SK-MEL-5 (cell line): ENCODE results near the gene INTS14. TPM values are rescaled to one million over a fixed set of nuclear protein-coding genes. Genes with fewer than 3 reads are reported as not detected.

ENCODE experiments used
- DNase-seq: peaks from one replicate; pipeline ENCODE4 v3.0.0-alpha.2; 2016; ENCODE audit warnings: low read depth, low spot score
- in situ Hi-C: cut with HindIII; loops from 2 replicates; pipeline ENCODE4 v1.10.0; 2016; ENCODE audit warnings: low sequenced_read_pairs, high pct_unique_total_duplicates, low pct_unique_long_range_greater_than_20kb
- polyA plus RNA-seq, 2 experiments: library from polyadenylated mRNA; depleted of rRNA; stranded (reverse); fragments of >200 nt; gene quantifications; 2 replicates each; pipeline ENCODE4 v1.2.3, GENCODE V29; 2015
- total RNA-seq: library from RNA; depleted of rRNA; stranded (reverse); fragments of >200 nt; shearing (Covaris generic); gene quantifications from 2 replicates; pipeline ENCODE4 v1.2.3, GENCODE V29; 2014; rRNA removed

INTS14 gene
- 24.7 and 27.3 TPM in 2 replicates for total RNA-seq
- polyA plus RNA-seq (2015; cell fraction: cytosol; rRNA removed) = 40.9 and 44.8 TPM in 2 replicates
- polyA plus RNA-seq (2015; cell fraction: nucleus; rRNA removed) = 74.6 and 78.7 TPM in 2 replicates

GRCh38 chr15:65610871-65611718 lies at the start of gene INTS14:
INTS14 (minus strand) TSS chr15:65611131; CDS start chr15:65607380, 3,751 bp downstream.
- in situ Hi-C loops = no loop called here
- peak; percentile 94 for DNase-seq

GRCh38 chr15:65659502-65660052 lies 48.6 kb upstream of the INTS14 start:
- in situ Hi-C loops = no loop called here
- no peak for DNase-seq

GRCh38 chr15:65655457-65655856 lies 44.5 kb upstream of the INTS14 start:
- in situ Hi-C loops = no loop called here
- DNase-seq = no peak

DNA sequence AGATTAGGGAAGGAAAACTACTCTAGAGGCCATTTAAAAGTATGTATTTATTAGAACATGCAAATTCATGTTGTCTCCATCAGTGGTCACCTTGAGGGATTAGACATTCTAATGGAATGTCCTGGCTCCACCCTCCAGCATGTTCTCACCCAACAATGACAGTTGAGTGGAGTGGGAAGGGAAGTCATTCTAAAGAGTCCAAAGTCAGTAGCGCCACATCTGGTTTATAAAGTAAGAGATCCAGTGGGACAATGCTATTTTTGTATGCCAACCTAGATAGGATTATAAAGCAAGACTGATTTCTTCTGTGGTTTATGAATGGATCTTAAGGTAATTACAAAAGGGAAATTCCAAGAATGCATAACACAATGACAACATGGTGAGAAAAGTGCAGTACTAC lies 44.1 kb upstream of the INTS14 start:
- in situ Hi-C loops = no loop called here
- DNase-seq = no peak

DNA sequence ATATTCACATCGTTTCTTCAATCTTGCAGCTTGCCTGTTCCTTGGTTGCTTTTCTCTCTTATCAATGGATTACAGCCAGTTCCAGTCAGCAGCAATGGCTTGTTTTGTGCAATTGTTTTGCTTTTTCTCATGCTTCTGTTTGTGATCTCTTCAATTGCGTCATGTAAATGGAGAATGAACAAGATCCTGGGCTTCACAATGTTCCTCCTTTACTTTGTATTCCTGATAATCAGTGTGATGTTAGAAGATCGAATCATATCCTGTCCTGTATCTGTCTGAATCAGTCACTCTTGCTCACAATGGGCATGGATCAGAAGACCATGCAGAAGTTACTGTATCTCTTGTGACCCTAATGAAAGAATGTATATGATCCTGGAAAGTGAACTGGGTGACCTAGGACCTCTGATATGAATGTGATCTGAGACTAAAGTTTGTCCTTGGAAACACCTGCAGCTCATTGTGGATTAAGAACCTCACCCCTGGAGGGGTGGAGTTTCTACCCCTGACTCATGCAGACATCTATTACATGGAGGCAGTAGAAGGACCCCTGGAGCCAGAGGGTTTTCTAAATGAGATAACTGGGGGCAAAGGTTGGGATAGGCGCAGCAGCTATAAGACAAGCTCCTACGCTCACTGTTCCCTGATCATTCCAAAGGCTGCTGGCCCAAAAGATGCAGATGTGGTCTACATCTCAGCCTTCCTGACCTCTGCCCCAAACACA lies 43.0 kb upstream of the INTS14 start:
- in situ Hi-C loops = no loop called here
- DNase-seq = no peak

- in situ Hi-C loops = no loop called here
- DNase-seq = no peak
Observed at GRCh38 chr15:65653341-65653740, 42.4 kb upstream of the INTS14 start.

DNA sequence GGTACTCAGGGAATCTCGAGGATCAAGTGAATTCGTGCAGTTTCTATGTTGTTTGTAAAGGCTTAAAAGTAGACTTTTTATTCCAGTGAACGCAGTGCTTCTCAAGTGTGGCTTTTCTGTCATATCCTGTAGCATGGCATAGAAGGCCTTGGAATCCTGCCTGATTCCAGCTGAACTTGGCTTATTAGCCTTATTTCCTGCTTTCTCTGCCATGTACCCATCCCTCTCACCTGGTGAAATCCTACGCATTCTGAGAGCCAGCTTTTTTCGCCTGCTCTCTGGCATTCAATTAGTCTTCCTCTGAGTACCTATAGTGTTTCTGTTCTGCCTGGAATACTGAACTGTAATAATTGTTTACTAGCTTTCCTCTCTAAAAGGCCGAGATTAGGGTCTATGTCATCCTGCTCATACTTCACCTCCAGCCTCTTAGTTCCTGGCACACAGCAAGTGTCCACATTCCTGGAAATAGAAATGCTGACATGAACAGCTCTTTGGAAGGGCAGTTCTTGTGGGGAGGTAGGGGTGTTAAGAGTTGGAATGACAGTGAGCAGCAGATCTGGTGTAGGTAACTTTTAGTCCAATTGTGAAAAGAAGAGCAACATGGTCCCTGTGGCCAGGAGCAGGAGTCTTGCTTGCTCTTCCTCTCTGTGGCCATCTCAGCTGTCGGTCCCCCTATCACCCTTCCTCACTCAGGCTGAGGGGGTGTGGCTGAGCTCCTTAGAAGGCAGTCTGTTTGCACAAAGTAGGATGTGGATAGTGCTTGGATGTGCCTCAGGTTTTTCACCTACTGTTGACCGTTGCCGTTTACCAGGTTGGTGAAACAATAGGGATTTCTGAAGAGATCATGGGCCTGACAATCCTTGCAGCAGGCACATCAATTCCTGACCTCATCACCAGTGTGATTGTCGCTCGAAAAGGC lies 41.2 kb upstream of the INTS14 start:
- in situ Hi-C loops = no loop called here

GRCh38 chr15:65651042-65651322 lies 40.1 kb upstream of the INTS14 start:
- in situ Hi-C loops = no loop called here
- no peak for DNase-seq

More for the DNA sequence above, 41.2 kb upstream of the INTS14 start:
- DNase-seq = no peak

DNA sequence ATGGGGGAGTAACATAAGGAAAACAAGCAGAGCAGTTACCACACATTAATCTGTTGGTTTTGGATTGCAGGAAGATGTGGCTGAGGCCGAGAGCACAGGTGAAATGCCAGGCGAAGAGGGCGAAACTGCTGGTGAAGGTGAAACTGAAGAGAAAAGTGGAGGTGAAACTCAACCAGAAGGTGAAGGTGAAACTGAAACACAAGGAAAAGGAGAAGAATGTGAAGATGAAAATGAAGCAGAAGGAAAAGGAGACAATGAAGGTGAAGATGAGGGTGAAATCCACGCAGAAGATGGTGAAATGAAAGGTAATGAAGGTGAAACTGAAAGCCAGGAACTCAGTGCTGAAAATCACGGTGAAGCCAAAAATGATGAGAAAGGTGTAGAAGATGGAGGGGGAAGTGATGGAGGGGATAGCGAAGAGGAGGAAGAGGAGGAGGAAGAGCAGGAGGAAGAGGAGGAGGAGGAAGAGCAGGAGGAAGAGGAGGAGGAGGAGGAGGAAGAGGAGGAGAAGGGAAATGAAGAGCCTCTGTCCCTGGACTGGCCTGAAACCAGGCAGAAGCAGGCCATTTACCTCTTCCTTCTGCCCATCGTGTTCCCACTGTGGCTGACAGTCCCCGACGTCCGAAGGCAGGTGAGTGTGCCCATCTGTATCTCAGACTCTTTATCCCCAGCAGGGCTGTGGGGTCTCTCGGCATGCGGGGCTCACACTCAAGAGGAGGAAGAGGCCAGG lies 39.5 kb upstream of the INTS14 start:
- in situ Hi-C loops = no loop called here
- DNase-seq = no peak

- DNase-seq = no peak
- in situ Hi-C loops = loop anchor here (25.0 kb wide), 1 partner anchor 191 kb away; no protein-coding TSS in a partner anchor
Observed at GRCh38 chr15:65646486-65646885, 35.6 kb upstream of the INTS14 start.

GRCh38 chr15:65645392-65645791 lies 34.5 kb upstream of the INTS14 start:
- no peak for DNase-seq
- in situ Hi-C loops = loop anchor here (25.0 kb wide), 1 partner anchor 192 kb away; no protein-coding TSS in a partner anchor

- in situ Hi-C loops = loop anchor here (25.0 kb wide), 1 partner anchor 193 kb away; no protein-coding TSS in a partner anchor
- no peak for DNase-seq
Observed at GRCh38 chr15:65644282-65644681, 33.4 kb upstream of the INTS14 start.

- DNase-seq = no peak
- in situ Hi-C loops = loop anchor here (25.0 kb wide), 1 partner anchor 195 kb away; no protein-coding TSS in a partner anchor
Observed at GRCh38 chr15:65642594-65642993, 31.7 kb upstream of the INTS14 start.

DNA sequence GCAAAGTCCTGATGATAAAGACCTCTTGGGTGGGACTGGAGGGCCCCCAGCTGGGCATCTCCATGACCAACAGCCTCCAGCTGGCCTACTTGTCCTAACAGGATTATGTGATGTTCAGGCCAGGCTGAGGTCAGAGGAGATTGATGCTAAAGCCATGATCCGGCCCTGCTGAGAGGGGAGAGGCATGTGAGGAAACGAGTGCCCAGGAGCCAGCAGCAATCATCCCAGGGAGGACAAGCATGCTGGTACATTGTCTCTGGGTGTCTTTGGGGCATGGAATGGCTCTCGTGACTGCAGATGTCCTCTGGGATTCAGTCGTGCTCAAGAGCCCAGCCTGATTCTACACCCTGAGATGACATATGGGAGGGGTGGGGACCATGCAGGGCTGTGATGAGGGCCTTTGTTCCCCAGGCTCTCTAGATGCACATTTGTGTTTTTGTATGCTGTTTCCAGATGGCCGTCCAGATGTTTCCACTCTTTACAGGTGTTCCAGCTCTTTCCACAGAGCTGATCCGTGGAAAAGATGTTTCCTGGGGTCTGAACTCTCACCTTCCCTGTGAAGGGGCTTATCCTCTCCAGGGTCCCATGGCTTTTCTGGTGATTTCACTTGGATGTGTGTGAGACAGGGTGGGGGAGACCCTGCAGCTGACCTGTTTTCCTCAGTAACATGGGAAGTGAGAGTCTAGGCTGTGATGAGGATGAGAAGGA lies 31.0 kb upstream of the INTS14 start:
- DNase-seq = peak; percentile 14
- in situ Hi-C loops = loop anchor here (25.0 kb wide), 1 partner anchor 195 kb away; no protein-coding TSS in a partner anchor

DNA sequence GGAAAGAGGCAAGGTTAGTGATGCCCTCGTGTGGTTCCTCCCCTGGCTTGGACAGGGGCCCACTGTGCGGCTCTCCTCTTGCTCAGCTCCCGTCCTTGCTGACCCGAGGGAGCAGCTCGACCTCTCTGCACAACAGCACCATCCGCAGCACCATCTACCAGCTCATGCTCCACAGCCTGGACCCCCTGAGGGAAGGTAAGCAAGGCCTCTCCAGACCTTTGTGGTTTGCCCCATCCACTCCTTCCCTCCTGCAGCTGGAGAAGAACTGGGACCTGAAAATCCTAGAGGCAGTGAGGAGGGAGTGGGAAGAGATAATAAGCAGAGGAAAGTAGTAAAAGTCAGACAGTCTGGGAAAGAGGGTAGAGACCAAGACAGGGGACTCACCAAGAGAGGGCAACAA lies 28.6 kb upstream of the INTS14 start:
- in situ Hi-C loops = loop anchor here (25.0 kb wide), 1 partner anchor 198 kb away; no protein-coding TSS in a partner anchor
- no peak for DNase-seq

DNA sequence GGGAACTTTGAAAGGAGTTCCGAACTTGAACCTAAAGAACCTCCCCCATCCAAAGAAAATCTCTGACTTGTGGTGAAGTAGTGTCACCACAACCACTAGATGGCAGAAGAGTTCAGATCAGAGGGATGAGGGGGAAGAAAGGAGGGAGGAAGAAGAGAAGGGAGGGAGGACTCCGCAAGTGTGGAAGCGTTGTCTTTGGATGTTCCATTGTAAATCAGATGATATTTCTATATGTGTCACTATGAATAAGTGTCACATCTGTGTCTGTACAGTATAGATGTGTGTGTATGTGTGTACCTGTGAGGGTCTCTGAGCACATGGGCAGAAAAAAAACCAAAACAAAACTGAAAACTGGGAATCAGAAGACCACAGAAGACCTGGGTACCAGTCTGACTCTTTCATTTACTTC lies 27.8 kb upstream of the INTS14 start:
- in situ Hi-C loops = loop anchor here (25.0 kb wide), 1 partner anchor 199 kb away; no protein-coding TSS in a partner anchor
- DNase-seq = peak; percentile 87
